Endothelial cell of umbilical vein (primary cell): ENCODE data around the gene NUDT8. TPM values are rescaled to one million over a fixed set of nuclear protein-coding genes. Genes with fewer than 3 reads are reported as not detected.

Experiments
- BruUV-seq: library from RNA; stranded (reverse); fragments of 400-500 nt; replicated peaks from 2 replicates; lab custom pipeline; 2021; lab: Mats Ljungman, UMichigan
- CTCF ChIA-PET: fragments of 300-600, 350-600 bp; sonication (Branson Sonifier 250); formaldehyde crosslinking; loops from one replicate; lab custom pipeline; 2021; ENCODE audit warnings: antibody characterized with exemption, inconsistent platforms; lab: Charles Lee
- POLR2A ChIA-PET: fragments of 300-600, 350-600 bp; sonication (Branson Sonifier 250); formaldehyde crosslinking; loops from one replicate; lab custom pipeline; 2021; ENCODE audit warnings: antibody characterized with exemption, inconsistent platforms; lab: Charles Lee
- DNase-seq: peaks from one replicate; pipeline ENCODE4 v3.0.0-alpha.2; 2011; ENCODE audit warnings: low read depth, low spot score
- FAIRE-seq: peaks from 2 replicates; lab custom pipeline; 2011; peaks lifted over from hg19 to GRCh38; lab: Jason Lieb, UNC
- H2AFZ ChIP-seq: 2 replicates; pipeline ENCODE4 v1.6.0; 2012; ENCODE audit warnings: low read depth, low read length, control low read depth, inconsistent platforms
- H3K27ac ChIP-seq: 2 replicates; pipeline ENCODE4 v1.5.1; 2011; ENCODE audit warnings: low read depth, mild to moderate bottlenecking, control low read depth, low read length, moderate library complexity; ENCODE audit not compliant: insufficient read depth
- H3K27me3 ChIP-seq, 2 experiments: 2 replicates each; pipeline versions ENCODE4 v1.6.0 to v1.6.1; 2011; ENCODE audit warnings: low read length in 2 of 2, mixed read lengths in 1 of 2; ENCODE audit not compliant: control insufficient read depth in 2 of 2, insufficient read depth in 2 of 2
- H3K36me3 ChIP-seq, 2 experiments: 2 replicates in 1 of 2; 3 replicates in 1 of 2; pipeline ENCODE4 v1.5.1; 2011; ENCODE audit warnings: low read length in 2 of 2, mild to moderate bottlenecking in 1 of 2, moderate library complexity in 1 of 2; ENCODE audit not compliant: control insufficient read depth in 2 of 2, insufficient read depth in 2 of 2; ENCODE audit errors: extremely low read depth in 1 of 2
- H3K4me1 ChIP-seq: 3 replicates; pipeline ENCODE4 v1.5.1; 2011; ENCODE audit warnings: mild to moderate bottlenecking, low read length; ENCODE audit not compliant: control insufficient read depth, insufficient read depth; ENCODE audit errors: extremely low read depth
- H3K4me2 ChIP-seq: 2 replicates; pipeline ENCODE4 v1.6.1; 2011; ENCODE audit warnings: low read length, control low read depth, mixed read lengths; ENCODE audit not compliant: insufficient read depth
- H3K4me3 ChIP-seq, 3 experiments: fragments of 200-600 bp in 1 of 3; sonication (generic), shearing (Covaris generic) in 1 of 3; replicated peaks in 1 of 3; 2 replicates each; pipeline ENCODE4 v1.5.1; 2011 to 2016; ENCODE audit warnings: control low read depth in 3 of 3, low read length in 3 of 3, mild to moderate bottlenecking in 2 of 3, inconsistent platforms in 1 of 3, low read depth in 1 of 3, moderate library complexity in 1 of 3; ENCODE audit not compliant: insufficient read depth in 1 of 3
- H3K79me2 ChIP-seq: 2 replicates; pipeline ENCODE4 v1.6.0; 2012; ENCODE audit warnings: low read length, inconsistent platforms; ENCODE audit not compliant: control insufficient read depth, insufficient read depth
- H3K9ac ChIP-seq: replicated peaks from 2 replicates; pipeline ENCODE3; 2011; ENCODE audit warnings: low read length, control low read depth; ENCODE audit not compliant: insufficient read depth; ENCODE audit errors: extremely low read depth
- H3K9me1 ChIP-seq: replicated peaks from 3 replicates; pipeline ENCODE4 v1.6.0; 2011; ENCODE audit warnings: mild to moderate bottlenecking, low read length; ENCODE audit not compliant: control insufficient read depth, insufficient read depth; ENCODE audit errors: extremely low read depth
- H3K9me3 ChIP-seq: replicated peaks from 2 replicates; pipeline ENCODE4 v1.5.1; 2012; ENCODE audit warnings: low read length, inconsistent platforms; ENCODE audit not compliant: control insufficient read depth, insufficient read depth
- H4K20me1 ChIP-seq: replicated peaks from 2 replicates; pipeline ENCODE3; 2011; ENCODE audit warnings: mild to moderate bottlenecking, low read length; ENCODE audit not compliant: control insufficient read depth, insufficient read depth; ENCODE audit errors: extremely low read depth
- CTCF ChIP-seq, 2 donors: IDR thresholded peaks; 1 replicate in 1 of 2; 2 replicates in 1 of 2; pipeline ENCODE4 v1.5.1; 2011; ENCODE audit warnings: low read length in 2 of 2, mild to moderate bottlenecking in 2 of 2, moderate library complexity in 2 of 2, control low read depth in 1 of 2, inconsistent platforms in 1 of 2, low read depth in 1 of 2; ENCODE audit not compliant: insufficient read depth in 1 of 2; ENCODE audit errors: extremely low read depth in 1 of 2
- EZH2 ChIP-seq: IDR thresholded peaks from 2 replicates; pipeline ENCODE4 v1.6.1; 2012; ENCODE audit warnings: borderline replicate concordance, low read depth, mild to moderate bottlenecking, moderate library complexity, low read length, inconsistent platforms; ENCODE audit not compliant: severe bottlenecking
- FOS ChIP-seq: IDR thresholded peaks from 2 replicates; pipeline ENCODE4 v1.6.1; 2011; ENCODE audit warnings: mild to moderate bottlenecking, low read length, moderate library complexity, borderline replicate concordance; ENCODE audit not compliant: insufficient read depth
- GATA2 ChIP-seq: IDR thresholded peaks from 2 replicates; pipeline ENCODE4 v1.7.0; 2011; ENCODE audit warnings: low read depth, mild to moderate bottlenecking, moderate library complexity, mixed read lengths, low read length; ENCODE audit not compliant: insufficient read length, insufficient read depth
- JUN ChIP-seq: IDR thresholded peaks from 2 replicates; pipeline ENCODE4 v1.6.1; 2011; ENCODE audit warnings: borderline replicate concordance, low read depth; ENCODE audit not compliant: insufficient read length, insufficient read depth
- MAX ChIP-seq: IDR thresholded peaks from 2 replicates; pipeline ENCODE4 v1.6.1; 2011; ENCODE audit not compliant: insufficient read depth, insufficient read length
- MYC ChIP-seq: IDR thresholded peaks from one replicate; pipeline ENCODE4 v1.6.1; 2011; ENCODE audit warnings: mild to moderate bottlenecking, low read depth, low read length
- POLR2A ChIP-seq: IDR thresholded peaks from 2 replicates; pipeline ENCODE4 v1.6.1; 2012; ENCODE audit warnings: low read depth, mild to moderate bottlenecking, control low read depth, low read length
- POLR2AphosphoS5 ChIP-seq: IDR thresholded peaks from 2 replicates; pipeline ENCODE4 v1.6.1; 2012; ENCODE audit warnings: low read depth, mild to moderate bottlenecking, control low read depth, low read length, moderate library complexity; ENCODE audit not compliant: insufficient read depth
- dilution Hi-C: fragments of 300-500 bp; cut with MboI; formaldehyde crosslinking; loops from one replicate; pipeline ENCODE4 v1.15.0; 2019; ENCODE audit warnings: low sequenced_read_pairs; ENCODE audit not compliant: extremely low pct_ligation_motif_present
- intact Hi-C: fragments of 100-400 bp; cut with micrococcal nuclease; formaldehyde crosslinking; loops from one replicate; pipeline ENCODE4 v1.10.0; 2022
- polyA plus RNA-seq, 4 experiments: library from polyadenylated mRNA; depleted of rRNA in 3 of 4; stranded (reverse) in 3 of 4; unstranded in 1 of 4; fragments of >200 nt; gene quantifications; 2 replicates each; pipeline versions ENCODE4 v1.2.1 to v1.2.3, GENCODE V29; 2011 to 2012; ENCODE audit warnings: missing spikeins in 1 of 4
- total RNA-seq: library from RNA; stranded (reverse); gene quantifications from 2 replicates; pipeline ENCODE4 v1.2.3, GENCODE V29; 2021

Gene NUDT8
- total and polyA plus RNA-seq, 2 donors (not counting 3 experiments of a cell fraction or from before 2014, with no cell fraction given) = 14.1 to 20.4 TPM

- DNase-seq (peak; percentile 96), FAIRE-seq (peak; percentile 88)
- no peaks in the 10 kb centered on the region for H3K27me3 ChIP-seq
- H3K36me3 ChIP-seq = no peaks in the 10 kb centered on the region
- H3K4me2 ChIP-seq = peak overlapping the region; percentile 76
- no peaks in the 10 kb centered on the region for H3K9me1 ChIP-seq
- intact Hi-C loops = loop anchor here (1.0 to 2.0 kb wide), 3 partner anchors 29 to 174 kb away; no protein-coding TSS in a partner anchor
- no peaks in the 10 kb centered on the region for H3K79me2 ChIP-seq
- ChIA-PET CTCF (interaction anchor here (0.9 to 6.6 kb wide), 22 partner anchors 8 to 325 kb away, joined by 3 to 98 read pairs (median 6); partner anchors contain the start of genes ACY3 and TBX10), POLR2A (no interaction called here)
- H3K9me3 ChIP-seq = no peaks in the 10 kb centered on the region
- dilution Hi-C loops = no loop called here
- peaks cover 4% of the 10 kb centered on the region for H3K4me1 ChIP-seq
- H3K9ac ChIP-seq = peak overlapping the region; percentile 68
- peak overlapping the region; percentile 39 to 60 (median 55) for H3K4me3 ChIP-seq
- peak overlapping the region; percentile 58 for H3K27ac ChIP-seq
- TSS peak; percentile 16 for BruUV-seq
- no peaks in the 10 kb centered on the region for H4K20me1 ChIP-seq
- peak overlapping the region; percentile 98 for H2AFZ ChIP-seq
- TF ChIP-seq MAX (no peak), EZH2 (no peak), FOS (no peak), POLR2A (peak; percentile 75), POLR2AphosphoS5 (peak; percentile 79), MYC (no peak), CTCF (IDR thresholded peaks at IDR 0.05; ENCODE audit: extremely low read depth in 1 of 2, insufficient read depth in 1 of 2, low read depth in 1 of 2, low read length in 2 of 2) (peak; percentile 79 to 80), JUN (no peak), GATA2 (no peak)
These were observed 648 bp upstream of the NUDT8 start for GRCh38 chr11:67630228-67630942.
